Coronary artery (tissue), 2 donors: ENCODE results near the gene ERC1.
"Not testable (repeated sequence)": the region's sequence is repeated elsewhere in the genome, so short reads cannot be mapped to it uniquely, and the experiment has no call there.

Source experiments
- DNase-seq: peaks from one replicate; pipeline ENCODE4 v3.0.0-alpha.2; 2017; ENCODE audit warnings: low spot score
- H3K27ac ChIP-seq, 2 donors: fragments of 200-600 bp; sonication (generic); one replicate each; pipeline ENCODE4 v1.5.1; 2016 to 2019
- H3K4me3 ChIP-seq: fragments of 200-600 bp; sonication (generic); 2 replicates; pipeline ENCODE4 v1.5.1; 2016; ENCODE audit warnings: mild to moderate bottlenecking, moderate library complexity
- TF ChIP-seq, protein P1 (sequence below): fragments of 200-600 bp; sonication (generic); IDR thresholded peaks from one replicate; pipeline ENCODE4 v1.5.1; 2019; ENCODE audit warnings: antibody characterized with exemption

ERC1 gene

DNA sequence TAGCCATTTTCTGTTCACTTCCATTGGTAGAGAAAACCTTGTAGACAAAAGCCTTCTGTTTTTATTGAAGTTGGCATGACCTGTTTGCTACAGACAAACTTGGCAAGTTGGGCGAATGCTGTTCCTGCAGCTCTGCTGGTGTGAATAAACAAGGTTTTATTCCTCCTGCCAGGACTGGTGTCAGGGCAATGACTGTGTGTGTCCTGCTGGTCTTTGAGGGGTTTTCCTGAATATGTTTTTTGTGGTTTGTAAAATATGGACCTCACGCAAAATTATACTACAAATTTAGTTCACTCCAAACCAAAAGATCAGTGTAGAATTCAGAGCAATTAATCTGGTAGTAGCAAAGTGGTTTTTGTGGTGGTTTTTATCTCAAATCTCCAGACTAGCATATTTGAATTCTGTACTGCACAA, 140.8 kb downstream of the ERC1 start:
- H3K27ac ChIP-seq, result no peak overlapping the region

DNA sequence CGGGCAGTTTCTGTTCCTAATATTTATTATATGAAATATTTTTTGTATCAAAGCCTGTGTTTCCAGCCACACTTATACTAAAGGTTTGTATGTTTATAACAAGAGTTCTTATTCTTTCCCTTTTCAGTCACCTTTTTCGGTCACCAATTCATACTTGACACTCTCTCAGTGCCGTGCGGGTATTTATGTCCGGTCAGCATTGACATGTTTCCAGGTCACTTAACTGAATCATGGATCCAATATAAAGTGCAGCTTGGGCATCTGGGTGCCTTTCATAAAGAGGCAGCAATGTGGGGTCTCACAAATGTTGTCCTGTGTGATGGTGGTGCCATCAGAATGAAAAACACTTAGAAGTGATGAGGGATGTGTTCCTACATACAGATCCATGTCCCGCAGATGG, 141.3 kb downstream of the ERC1 start:
- Histone ChIP-seq H3K4me3 (no peak overlapping the region), H3K27ac (no peak overlapping the region)
- DNase-seq, result no peak
- TF ChIP-seq, protein P1, sequence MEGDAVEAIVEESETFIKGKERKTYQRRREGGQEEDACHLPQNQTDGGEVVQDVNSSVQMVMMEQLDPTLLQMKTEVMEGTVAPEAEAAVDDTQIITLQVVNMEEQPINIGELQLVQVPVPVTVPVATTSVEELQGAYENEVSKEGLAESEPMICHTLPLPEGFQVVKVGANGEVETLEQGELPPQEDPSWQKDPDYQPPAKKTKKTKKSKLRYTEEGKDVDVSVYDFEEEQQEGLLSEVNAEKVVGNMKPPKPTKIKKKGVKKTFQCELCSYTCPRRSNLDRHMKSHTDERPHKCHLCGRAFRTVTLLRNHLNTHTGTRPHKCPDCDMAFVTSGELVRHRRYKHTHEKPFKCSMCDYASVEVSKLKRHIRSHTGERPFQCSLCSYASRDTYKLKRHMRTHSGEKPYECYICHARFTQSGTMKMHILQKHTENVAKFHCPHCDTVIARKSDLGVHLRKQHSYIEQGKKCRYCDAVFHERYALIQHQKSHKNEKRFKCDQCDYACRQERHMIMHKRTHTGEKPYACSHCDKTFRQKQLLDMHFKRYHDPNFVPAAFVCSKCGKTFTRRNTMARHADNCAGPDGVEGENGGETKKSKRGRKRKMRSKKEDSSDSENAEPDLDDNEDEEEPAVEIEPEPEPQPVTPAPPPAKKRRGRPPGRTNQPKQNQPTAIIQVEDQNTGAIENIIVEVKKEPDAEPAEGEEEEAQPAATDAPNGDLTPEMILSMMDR, result no peak

More for the DNA sequence above, 140.8 kb downstream of the ERC1 start:
- TF ChIP-seq, protein P1, result no peak
- no peak overlapping the region for H3K4me3 ChIP-seq
- DNase-seq, result no peak

DNA sequence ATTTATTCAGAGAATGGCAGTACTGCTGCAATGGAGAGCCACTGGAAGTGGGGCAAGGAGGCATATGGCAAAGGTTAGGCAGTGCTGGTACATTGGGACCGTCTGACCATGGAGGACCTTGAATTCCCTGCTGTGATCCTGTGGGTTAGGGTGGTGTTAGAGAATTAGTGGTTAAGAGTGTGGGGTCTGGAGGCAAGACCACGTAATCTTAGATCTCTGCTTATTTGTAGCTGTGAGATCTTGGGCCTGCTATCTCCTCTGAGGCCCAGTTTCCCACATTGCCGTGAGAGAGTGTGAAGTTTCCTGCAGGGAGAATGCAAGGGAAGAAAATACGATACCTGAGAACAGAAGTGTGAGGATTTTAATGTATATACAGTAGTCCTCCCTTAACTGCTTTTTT, 147.7 kb downstream of the ERC1 start:
- TF ChIP-seq, protein P1, result no peak
- H3K4me3 ChIP-seq, result no peak overlapping the region
- no peak for DNase-seq
- no peak overlapping the region for H3K27ac ChIP-seq

DNA sequence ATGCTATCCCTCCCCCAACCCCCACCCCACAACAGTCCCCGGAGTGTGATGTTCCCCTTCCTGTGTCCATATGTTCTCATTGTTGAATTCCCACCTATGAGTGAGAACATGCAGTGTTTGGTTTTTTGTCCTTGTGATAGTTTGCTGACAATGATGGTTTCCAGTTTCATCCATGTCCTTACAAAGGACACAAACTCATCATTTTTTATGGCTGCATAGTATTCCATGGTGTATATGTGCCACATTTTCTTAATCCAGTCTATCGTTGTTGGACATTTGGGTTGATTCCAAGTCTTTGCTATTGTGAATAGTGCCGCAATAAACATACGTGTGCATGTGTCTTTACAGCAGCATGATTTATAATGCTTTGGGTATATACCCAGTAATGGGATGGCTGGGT, 155.7 kb downstream of the ERC1 start:
- not testable (repeated sequence) for DNase-seq, H3K4me3 ChIP-seq, H3K27ac ChIP-seq

DNA sequence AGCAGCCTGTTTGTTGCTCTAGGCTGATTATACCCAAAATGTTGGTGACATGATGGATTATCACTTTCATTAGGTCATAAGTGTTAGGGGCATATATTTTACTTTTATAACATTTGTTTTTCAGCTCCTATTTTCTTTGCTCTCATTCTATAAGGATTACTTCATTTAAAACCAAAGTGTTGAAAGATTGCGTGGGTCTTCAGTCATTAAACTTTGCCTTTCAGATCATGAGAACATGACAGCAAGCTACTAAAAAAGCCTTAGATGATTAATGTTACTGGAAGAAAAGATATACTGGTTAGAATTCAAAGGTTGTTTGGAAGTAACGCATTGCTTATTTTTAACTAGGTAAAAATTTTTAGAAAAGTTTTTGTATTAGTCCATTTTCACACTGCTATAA, 156.8 kb downstream of the ERC1 start:
- Histone ChIP-seq H3K4me3 (no peak overlapping the region), H3K27ac (no peak overlapping the region)
- DNase-seq, result no peak
- TF ChIP-seq, protein P1, result no peak

DNA sequence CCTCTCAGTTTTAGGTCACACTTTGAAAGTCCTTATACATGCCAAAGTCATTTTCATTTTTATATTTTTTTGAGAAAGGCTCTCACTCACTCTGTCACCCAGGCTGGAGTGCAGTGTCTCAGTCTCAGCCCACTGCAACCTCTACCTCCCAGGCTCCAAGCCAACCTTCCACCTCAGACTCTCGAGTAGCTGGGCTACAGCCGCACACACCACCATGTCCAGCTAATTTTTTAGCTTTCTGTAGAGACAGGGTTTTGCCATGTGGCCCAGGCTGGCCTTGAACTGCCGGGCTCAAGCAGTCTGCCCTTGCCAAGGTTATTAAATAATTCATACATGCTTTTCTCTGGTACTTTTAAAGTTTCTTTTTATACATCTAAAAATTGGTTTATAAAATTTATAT, 166.0 kb downstream of the ERC1 start:
- TF ChIP-seq, protein P1, result no peak
- H3K4me3 ChIP-seq, result no peak overlapping the region
- no peak overlapping the region for H3K27ac ChIP-seq
- DNase-seq, result no peak

DNA sequence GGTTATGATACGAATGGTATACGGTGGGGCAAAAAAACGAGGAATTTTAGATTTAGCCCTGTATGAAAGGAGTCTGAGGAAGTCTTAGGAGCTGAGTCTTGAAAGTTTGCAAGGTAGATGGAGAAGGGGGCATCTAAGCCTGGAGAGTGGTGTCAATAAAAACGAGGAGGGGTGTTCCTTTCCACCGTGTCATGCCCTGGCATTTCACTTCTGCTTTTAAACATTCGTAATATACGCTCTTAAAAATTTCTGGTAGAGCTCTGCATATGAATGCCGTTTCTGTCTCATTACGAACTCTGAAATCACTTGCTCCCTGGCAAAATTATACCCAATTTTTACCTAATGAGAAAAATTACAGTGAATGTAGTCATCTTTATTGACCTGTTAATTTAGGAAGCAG, 170.2 kb downstream of the ERC1 start:
- TF ChIP-seq, protein P1, result no peak

More for the DNA sequence above, 170.2 kb downstream of the ERC1 start:
- no peak for DNase-seq
- no peak overlapping the region for H3K4me3 ChIP-seq
- no peak overlapping the region for H3K27ac ChIP-seq
